GM19452 (cell line): Measurements from ENCODE around the gene FRG1.
"Not testable (repeated sequence)": the region's sequence is repeated elsewhere in the genome, so short reads cannot be mapped to it uniquely, and the experiment has no call there.

ENCODE experiments used
- ATAC-seq: cut with Tn5 transposase; IDR thresholded peaks from one replicate; pipeline ENCODE4 v1.9.1; 2021; ENCODE audit not compliant: unreplicated experiment

The FRG1 gene

DNA sequence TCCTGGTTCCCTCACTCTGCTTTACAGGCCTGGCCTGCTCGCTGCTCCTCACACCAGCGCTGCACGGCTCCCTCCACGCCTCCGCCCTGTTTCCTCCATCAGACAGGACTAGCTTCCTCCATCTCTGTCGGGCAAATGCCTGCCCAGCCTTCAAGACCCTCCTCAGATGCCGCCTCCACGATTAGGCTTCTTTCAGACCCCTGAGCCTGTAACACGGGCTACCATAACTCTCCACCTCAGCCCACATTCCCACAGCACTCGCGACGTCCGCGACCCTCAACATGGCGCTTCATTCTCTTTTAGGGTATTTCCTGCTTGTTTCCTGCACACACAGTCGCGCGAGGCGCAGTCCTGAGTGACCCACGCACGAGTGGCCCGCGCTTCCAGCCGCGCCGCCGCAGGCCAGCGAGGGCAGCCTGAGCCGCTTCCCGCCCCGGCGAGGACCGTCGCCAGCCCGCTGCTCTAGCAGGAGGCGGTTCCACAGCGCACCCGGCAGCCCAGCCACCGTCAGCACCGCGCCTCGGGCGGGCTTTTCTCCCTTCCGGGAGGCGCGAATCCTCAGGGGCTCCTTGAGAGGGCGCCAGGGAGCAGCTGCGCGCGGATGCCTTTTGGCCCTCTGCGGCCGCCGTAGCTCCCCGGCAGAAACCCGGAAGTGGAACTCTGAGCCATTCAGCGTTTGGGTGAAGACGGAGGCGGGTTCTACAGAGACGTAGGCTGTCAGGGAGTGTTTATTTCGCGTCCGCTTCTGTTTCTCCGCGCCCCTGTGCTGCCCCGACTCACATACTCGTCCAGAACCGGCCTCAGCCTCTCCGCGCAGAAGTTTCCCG, at the start of gene FRG1:
Gene FRG1, plus strand, starts transcription at position 695 of the 827 bp plus-strand sequence. CDS start 138 bp downstream, outside the sequence.
- peak; percentile 100 for ATAC-seq

DNA sequence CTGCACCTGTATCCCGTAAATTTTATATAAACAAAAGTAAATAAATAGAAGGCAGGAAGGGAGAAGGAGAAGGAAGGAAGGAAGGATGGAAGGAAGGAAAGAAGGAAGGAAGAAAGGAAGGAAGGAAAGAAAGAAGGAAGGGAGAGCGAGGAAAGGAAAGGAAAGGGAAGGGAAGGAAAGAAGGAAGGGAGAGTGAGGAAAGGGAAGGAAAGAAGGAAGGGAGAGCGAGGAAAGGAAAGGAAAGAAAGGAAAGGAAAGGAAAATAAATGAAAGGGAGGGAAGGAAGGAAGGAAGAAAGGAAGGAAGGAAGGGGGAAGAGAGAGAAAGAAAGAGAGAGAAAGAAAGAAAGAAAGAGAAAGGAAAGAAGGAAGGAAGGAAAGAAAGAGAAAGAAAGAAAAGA, 43.0 kb upstream of the FRG1 start:
- ATAC-seq = no peak

DNA sequence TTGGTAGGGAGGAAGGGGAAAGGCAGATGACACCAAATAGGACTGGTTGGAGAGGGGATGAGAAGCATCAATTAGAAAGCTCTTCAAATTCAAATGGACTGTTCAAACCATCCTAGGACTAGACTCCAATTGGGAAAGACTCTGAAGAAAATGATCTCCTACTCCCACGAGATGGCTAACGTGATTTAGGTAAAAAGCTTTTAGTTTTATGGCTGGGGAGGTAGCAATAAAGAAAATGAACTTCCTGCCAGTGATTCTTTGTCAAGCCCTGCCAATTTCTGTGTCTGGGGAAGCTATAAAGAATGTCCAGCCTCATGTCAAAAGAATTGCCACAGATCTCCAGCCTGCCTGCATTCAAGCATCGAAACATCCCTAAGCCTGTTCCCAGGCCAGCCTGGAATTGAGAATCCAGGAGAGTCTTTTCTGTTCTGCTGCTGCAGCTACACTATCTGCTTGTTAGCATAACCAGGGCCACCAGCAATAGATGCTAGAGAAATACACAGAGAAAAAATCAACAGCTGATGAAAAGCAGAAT, 41.1 kb upstream of the FRG1 start:
- not testable (repeated sequence) for ATAC-seq

- ATAC-seq = peak; percentile 77
These were observed 36.1 kb upstream of the FRG1 start for GRCh38 chr4:189904420-189905027.

DNA sequence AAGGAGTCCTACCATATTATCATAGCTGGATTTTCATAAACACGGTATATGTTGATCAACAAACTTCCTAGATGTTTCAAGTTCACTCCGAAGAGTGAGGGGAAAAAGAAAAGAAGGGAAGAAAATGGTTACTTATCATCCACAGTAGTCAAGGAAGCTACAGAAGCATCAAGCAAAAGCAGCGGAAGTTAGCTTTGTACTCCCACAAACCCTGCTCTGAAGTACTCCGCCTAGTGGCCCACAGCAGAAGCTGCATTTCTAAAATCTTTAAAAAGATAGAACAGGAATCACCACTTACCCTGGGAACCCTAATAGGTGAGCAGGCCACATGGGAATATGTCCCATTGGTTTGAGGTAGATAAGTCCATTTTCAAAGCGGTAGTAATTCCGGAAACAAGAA, 28.5 kb upstream of the FRG1 start:
- no peak for ATAC-seq

GRCh38 chr4:189917161-189917891, 23.3 kb upstream of the FRG1 start:
- no peak for ATAC-seq

GRCh38 chr4:189921058-189921457, 19.6 kb upstream of the FRG1 start:
- no peak for ATAC-seq

DNA sequence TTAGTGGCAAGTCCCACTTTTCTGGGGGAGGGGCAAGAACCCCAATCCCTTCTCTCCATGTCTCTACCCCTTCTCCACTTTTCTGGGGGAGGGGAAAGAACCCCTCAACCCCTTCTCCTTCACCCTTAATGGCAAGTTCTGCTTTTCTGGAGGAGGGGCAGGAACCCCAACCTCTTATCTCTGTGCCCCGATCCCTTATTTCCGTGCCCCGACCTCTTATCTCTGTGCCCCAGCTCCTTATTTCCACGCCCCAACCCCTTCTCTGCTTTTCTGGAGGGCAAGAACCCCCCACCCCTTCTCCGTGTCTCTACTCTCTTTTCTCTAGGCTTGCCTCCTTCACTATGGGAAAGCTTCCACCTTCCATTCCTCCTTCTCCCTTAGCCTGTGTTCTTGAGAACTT, 13.9 kb upstream of the FRG1 start:
- ATAC-seq = not testable (repeated sequence)

- ATAC-seq = no peak
These were observed 356 bp downstream of the FRG1 start for GRCh38 chr4:189941005-189941450.

- not testable (repeated sequence) for ATAC-seq
These were observed 1.7 kb downstream of the FRG1 start for GRCh38 chr4:189942412-189942811.

DNA sequence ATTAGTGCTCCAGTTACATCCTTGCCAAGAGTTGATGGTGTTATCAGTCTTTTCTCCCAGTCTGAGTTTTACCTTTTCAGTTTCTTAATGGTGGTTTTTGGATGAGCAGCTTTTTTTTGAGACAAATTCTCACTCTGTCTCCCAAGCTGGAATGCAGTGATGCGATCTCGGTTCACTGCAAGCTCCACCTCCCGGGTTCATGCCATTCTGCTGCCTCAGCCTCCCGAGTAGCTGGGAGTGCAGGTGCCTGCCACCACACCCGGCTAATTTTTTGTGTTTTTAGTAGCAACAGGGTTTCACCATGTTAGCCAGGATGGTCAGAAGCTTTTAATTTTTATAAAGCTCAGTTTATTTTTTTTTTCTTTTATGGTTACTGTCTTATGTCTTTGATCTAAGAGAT, 3.4 kb downstream of the FRG1 start:
- not testable (repeated sequence) for ATAC-seq

GRCh38 chr4:189946906-189947305, 6.2 kb downstream of the FRG1 start:
- ATAC-seq = not testable (repeated sequence)

- ATAC-seq = not testable (repeated sequence)
These were observed 7.8 kb downstream of the FRG1 start for GRCh38 chr4:189948486-189948885.

- not testable (repeated sequence) for ATAC-seq
These were observed 28.6 kb downstream of the FRG1 start for GRCh38 chr4:189969291-189969690.

DNA sequence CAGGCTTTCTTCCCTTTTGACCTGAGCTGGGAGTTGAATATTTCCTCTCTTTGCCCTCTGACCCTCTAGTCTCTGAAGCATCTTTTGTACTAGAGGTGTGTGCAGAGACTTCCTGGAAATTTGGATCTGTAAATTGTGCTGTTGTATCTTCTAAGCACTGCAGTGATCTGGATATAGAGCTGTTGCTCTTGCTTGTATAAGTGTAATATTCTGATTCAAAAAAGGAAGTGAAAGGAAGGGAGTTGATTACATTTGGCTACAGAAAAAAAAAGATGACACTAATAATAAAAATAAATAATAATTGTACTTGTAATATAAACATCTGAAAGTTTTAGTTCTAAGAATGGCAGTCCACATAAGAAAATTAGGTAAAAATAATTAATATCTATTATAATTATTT, 33.0 kb downstream of the FRG1 start:
- no peak for ATAC-seq

DNA sequence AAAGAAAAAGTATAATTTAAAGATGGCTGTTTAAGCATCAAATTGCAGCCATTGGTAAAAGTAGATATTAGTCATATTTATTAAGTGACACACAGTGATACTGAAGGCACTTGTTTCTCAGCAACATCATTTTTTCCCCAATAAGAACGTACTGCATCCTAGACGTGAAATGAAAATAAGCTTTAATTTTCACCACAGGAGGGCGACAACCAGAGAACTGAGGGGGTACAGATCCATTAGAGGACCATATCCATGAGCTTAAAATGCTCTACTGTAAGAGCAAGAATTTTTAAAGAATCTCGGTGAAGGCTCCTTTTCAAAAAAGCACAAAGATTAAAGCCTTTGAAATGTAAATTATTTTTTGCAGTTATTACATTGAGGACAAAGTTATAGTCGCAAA, 33.4 kb downstream of the FRG1 start:
- ATAC-seq = no peak

DNA sequence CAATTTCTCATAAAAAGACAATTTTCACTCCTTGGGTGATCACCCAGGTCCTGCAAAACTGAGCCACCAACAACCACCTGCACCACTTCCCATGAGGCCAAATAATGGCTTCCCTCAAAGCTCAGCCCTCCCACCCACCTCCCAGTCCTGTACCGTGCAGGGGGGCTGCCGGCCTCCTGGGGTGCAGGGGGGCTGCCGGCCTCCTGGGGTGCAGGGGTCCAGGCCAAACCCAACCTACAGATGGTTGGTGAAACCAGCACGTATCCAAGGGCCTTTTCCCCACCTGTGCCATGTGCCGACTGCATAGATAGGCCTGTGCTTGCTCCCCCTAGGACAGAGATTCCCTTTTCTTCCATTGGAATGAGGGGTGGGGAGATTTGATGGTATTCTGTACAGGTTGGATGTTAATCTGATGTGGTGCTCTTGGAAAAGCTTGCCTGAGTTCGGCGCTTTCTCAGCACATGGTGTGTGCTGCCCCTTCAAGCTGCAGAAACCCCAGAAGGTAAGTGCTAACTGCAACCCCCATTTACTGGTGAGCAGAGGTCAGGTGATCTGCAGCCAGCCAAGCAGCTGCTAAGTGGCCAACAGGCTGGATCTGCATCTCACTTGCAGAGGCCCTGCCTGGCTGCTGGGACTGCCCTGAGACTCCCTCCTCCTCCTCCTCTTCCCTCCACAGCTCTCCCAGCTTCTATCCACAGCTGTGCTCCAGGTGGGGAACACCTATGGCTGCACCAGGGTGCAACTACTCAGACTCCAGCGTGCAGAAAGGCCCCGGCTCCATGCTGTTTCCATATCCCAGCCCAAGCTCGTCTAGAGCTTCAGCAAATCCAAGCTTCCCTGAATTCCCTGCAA, 38.8 kb downstream of the FRG1 start:
- ATAC-seq = no peak

GRCh38 chr4:189980292-189980691, 39.6 kb downstream of the FRG1 start:
- ATAC-seq = not testable (repeated sequence)

- ATAC-seq = no peak
These were observed 41.3 kb downstream of the FRG1 start for GRCh38 chr4:189981970-189982369.

DNA sequence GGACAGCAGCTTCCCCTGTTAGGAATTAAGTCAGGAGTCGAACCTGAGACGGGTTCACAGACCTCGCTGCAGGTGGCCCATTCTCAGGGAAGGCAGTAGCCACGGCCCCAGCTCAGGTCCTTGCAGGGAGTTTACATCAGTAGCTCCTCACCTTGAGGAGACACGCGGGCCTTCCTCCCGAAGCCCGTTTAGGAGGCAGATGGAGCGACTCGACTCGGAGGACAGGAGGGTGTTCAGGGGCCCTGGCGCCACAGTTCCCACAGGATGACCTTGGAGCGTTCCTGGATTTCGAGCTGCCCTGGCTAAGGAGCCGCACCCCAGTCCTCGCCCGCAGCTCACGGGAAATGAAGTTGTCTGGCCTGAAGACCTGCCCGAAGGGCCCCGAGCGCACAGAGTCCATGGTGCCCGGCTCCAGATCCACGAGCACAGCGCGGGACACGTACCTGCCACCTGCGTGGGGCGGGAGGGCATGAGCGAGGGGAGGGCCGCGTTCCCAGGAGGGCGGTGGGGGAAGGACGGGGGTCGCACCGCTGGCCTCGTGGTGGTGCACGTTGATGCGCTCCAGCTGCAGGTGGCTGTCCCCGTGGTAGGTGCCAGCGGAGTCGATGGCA, 43.3 kb downstream of the FRG1 start:
- ATAC-seq = not testable (repeated sequence)
